GM19035 (cell line): ENCODE data around the gene MICAL1.

ENCODE experiments used
- ATAC-seq: cut with Tn5 transposase; IDR thresholded peaks from one replicate; pipeline ENCODE4 v1.9.1; 2021; ENCODE audit not compliant: unreplicated experiment

The MICAL1 gene

GRCh38 chr6:109455437-109456110, at the start of gene MICAL1:
Gene MICAL1, minus strand, starts transcription at chr6:109455772. Its CDS starts 1,576 bp downstream, at chr6:109454196.
- ATAC-seq, result peak; percentile 60

GRCh38 chr6:109503327-109504224, 48.0 kb upstream of the MICAL1 start:
- ATAC-seq, result no peak

DNA sequence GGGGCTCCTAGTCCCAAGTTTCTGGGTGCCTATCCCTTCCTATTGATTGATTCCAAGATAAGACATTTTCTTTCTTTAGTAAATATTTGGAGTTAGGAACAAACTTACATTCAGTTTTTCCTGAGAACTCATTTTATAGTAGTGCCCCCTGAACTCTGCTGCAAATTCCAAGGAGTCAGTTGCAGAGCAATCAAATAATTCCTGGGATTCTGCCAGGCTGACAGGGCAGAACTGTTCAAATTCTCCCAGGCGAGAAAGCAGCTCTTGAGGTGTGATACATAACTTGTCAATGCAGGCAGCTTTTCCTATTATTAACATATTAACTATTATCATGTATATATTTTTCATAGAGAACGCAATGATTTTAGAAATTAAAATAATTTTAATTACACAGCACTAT, 43.4 kb upstream of the MICAL1 start:
- ATAC-seq, result no peak

- no peak for ATAC-seq
Observed at GRCh38 chr6:109498052-109498451, 42.5 kb upstream of the MICAL1 start.

DNA sequence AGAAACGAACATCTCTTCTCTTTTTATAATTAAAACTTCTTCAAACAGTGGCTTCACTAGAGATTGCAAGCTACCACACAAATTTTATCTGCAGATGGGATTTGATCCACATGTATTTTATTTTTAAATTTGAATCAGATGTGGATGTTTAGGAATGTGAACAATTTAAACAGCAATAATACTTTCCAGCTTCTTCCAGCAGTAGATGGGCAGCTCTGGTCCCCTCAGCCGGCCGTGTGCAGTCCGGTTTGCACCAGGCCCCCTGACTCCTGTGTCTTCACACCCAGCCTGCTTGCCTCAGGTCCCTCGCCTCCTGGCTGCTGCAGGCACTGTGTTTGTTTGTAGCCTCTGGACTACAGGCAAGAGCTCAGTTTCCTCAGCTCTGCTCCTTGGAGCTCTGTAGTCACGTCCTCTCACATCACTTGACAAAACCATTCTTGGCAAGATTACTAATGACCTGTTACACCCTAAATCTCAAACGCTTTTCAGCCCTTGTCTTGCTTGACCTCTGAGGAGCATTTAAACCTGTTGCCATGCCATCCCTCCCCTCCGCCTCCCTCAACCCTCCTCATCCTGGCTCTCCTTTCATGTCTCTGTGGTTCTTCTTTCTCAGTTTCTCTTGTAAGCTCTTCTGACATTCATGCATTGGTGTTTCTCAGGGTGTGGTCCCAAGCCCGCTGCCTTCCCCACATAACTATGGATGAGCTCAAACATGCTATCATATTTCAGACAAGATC, 40.6 kb upstream of the MICAL1 start:
- no peak for ATAC-seq

GRCh38 chr6:109493865-109494264, 38.3 kb upstream of the MICAL1 start:
- no peak for ATAC-seq

DNA sequence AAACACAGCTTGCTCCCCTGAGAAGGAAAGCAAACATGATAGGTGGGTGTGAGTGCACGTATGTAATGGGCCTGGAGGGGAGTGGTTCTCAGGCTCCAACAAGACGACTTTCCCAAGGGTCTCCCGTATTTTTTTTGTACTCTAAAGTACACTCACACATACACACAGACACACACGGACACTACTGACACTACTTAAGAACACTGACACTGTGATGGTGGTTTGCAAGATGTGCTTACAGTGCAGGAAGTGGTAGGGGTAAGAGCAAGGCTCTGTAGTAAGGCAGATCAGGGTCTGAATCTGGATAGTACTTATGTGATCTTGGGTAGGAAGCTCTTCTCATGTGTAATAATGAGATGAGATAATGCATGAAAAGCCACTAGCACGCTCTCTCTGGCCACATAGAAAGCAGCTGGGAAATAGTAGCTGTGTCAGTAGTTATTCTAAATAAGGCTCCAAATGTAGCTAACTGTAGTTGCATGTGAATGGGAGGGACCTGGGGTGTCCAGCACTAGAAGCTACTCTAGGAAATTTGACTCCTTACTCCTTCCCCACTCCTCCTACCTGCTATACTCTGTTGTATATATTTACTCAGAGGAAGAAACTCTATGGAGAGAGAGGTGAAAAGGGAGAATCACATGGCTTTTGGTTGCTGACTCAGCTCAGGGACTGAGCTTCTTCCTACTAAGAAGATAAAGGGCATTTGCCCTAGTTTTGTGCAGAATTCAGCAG, 35.8 kb upstream of the MICAL1 start:
- no peak for ATAC-seq

DNA sequence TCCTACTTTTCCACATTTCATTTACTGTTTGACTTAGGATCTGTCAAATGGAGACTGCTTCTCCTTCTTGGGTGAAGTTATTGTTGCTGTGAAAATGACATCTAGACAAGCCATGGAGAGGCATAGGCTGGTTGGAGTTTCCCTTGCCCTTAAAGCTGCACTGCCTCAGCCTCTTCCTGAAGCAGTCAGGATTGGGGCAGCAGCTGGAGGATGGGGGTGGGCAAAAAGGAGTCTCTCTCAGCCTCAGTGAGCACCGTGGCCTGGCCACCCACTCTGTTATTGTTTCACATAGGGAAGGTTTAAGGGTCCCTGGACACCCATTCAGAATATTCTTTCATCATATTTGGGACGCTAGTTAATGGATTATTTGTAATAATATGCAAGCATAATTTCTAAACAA, 35.1 kb upstream of the MICAL1 start:
- ATAC-seq, result no peak

GRCh38 chr6:109488001-109488400, 32.4 kb upstream of the MICAL1 start:
- ATAC-seq, result no peak

GRCh38 chr6:109486068-109486467, 30.5 kb upstream of the MICAL1 start:
- ATAC-seq, result no peak

- no peak for ATAC-seq
Observed at GRCh38 chr6:109485266-109485935, 29.8 kb upstream of the MICAL1 start.

- ATAC-seq, result no peak
Observed at GRCh38 chr6:109484122-109484521, 28.6 kb upstream of the MICAL1 start.

GRCh38 chr6:109483735-109484057, 28.1 kb upstream of the MICAL1 start:
- ATAC-seq, result peak; percentile 3

GRCh38 chr6:109482905-109483734, 27.5 kb upstream of the MICAL1 start, which contains the start of gene ZBTB24:
Gene ZBTB24, minus strand, starts transcription at chr6:109483219. Its CDS starts 1,193 bp downstream, at chr6:109482026.
- ATAC-seq, result peak; percentile 89

DNA sequence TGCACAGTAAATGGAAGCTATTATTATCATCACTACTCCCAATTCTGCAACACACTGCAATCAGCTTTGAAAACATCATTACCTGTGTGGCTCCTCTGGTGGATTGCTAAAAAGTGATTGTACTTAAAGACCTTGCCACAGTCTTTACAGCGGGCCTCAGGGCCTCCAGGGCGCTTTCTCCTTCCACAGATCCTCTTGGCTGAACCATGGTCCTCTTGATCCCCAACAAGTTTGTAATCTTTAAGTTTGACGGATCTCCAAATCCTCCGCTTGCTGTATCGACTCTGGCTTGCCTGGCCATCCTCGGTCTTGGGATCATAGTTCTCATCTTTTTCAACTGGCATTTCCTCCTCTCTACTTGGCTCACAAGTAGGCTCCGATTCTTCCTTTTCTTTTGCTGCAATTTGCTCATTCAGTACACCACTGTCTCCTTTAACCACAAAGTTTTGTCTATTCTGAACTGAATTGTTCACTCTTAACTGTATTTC, 25.5 kb upstream of the MICAL1 start:
- no peak for ATAC-seq

DNA sequence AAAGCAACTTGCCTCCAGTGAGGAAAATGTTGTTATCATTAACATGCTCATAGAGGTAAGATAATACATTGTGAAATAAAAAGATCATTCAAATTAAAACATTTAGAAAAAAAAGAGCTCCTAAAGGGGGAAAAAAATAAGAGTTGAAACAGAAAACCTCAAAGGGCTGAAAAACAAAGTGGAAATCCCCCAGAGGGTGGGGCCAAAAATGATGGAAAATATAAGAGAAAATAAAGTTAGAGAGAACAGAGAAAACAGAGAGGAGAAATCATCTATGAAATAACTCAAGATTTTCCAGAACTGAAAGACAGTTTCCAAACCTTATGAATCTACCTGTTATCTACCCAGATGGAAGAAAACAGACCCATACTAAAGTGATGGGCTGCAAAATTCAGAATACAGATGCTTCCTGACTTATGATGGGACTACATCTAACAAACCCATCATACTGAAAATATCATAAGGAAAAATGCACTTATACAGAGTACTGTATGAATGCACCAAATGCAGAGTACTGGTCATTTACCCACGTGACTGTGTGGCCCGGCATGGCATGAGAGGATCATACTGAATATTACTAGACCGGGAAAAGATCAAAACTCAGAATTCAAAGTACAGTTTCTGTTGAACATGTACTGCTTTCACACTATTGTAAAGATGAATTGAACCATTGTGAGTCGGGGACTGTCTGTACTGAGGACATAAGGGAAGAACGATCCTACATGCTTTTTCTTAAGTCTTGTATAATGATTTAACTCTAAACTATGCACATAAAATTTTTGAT, 23.5 kb upstream of the MICAL1 start:
- no peak for ATAC-seq

DNA sequence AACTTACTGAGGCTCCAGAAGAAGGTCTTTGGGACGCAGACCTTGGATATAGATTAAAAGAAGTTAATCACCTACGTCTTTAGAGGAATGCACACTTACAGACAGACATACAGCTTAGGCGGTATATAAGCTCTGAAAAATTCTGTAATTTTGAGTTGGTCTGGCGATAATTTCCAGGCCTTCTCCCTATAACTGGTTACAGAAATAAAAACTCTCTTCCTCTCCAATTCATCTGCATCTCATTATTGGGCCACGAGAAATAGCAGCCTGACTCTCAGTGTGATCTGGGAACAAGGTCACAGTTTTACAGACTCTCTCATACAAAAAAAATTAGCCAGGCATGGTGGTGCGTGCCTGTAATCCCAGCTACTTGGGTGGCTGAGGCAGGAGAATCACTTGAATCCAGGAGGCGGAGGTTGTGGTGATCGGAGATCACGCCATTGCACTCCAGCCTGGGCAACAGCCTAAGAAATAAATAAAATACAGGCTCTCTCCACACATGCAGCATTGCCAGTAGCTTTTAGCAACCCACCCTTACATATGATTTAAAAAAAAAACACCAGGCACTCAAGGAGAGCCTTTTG, 22.7 kb upstream of the MICAL1 start:
- no peak for ATAC-seq

DNA sequence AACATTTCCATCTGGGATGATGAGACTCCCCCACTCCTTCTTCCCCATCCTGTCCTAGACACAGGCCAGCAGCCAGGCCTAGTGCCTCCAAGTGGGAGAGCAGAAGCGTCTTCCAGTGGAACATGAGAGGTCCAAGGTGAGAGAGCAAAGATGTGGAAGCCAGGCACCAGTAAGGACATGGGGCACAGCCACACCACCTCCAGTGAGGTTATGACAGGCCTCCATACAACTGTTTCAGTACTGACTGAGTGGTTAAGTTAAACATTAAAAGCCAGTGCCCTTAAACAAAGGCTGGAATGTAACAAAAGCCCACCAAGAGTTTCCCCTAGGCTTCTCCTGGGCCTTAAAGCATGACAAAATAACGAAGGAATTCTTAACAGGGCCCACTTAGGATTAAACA, 22.2 kb upstream of the MICAL1 start:
- ATAC-seq, result no peak
